HepG2 (cell line): ENCODE results near the gene RPLP2. TPM values are rescaled to one million over a fixed set of nuclear protein-coding genes. Genes with fewer than 3 reads are reported as not detected.

ENCODE experiments used
- CEBPG ChIP-seq: IDR thresholded peaks from 2 replicates; pipeline ENCODE4 v1.6.1; 2016
- GATAD2A ChIP-seq: IDR thresholded peaks from 2 replicates; pipeline ENCODE4 v1.6.1; 2016
- IRX3 ChIP-seq: sonication (generic); formaldehyde crosslinking; IDR thresholded peaks from 2 replicates; pipeline ENCODE4 v1.8.1; 2023; ENCODE audit warnings: mild to moderate bottlenecking, low read depth, missing genetic modification reagents, borderline replicate concordance
- KDM5B ChIP-seq: sonication (generic); formaldehyde crosslinking; IDR thresholded peaks from 2 replicates; pipeline ENCODE4 v1.4.0; 2020; ENCODE audit warnings: missing genetic modification reagents, mild to moderate bottlenecking, borderline replicate concordance
- NFYC ChIP-seq: IDR thresholded peaks from 2 replicates; pipeline ENCODE4 v1.6.1; 2016; ENCODE audit warnings: missing genetic modification reagents, missing compliant biosample characterization
- SNAPC2 ChIP-seq: sonication (generic); formaldehyde crosslinking; IDR thresholded peaks from 2 replicates; pipeline ENCODE4 v1.8.1; 2022; ENCODE audit warnings: mild to moderate bottlenecking, missing genetic modification reagents
- SPEN ChIP-seq: sonication (generic); formaldehyde crosslinking; IDR thresholded peaks from 2 replicates; pipeline ENCODE4 v1.5.1; 2020; ENCODE audit warnings: low read depth, mild to moderate bottlenecking, missing genetic modification reagents
- ZBTB3 ChIP-seq: sonication (generic); formaldehyde crosslinking; IDR thresholded peaks from 2 replicates; pipeline ENCODE4 v1.4.0; 2020; ENCODE audit warnings: low read depth, mild to moderate bottlenecking, moderate library complexity, missing genetic modification reagents, borderline replicate concordance
- ZBTB38 ChIP-seq: sonication (generic); formaldehyde crosslinking; IDR thresholded peaks from 2 replicates; pipeline ENCODE4 v1.5.1; 2020; ENCODE audit warnings: mild to moderate bottlenecking, missing genetic modification reagents
- ZNF569 ChIP-seq: sonication (generic); formaldehyde crosslinking; IDR thresholded peaks from 2 replicates; pipeline ENCODE4 v1.5.0; 2020; ENCODE audit warnings: mild to moderate bottlenecking, missing genetic modification reagents, moderate library complexity, borderline replicate concordance
- ZNF619 ChIP-seq: sonication (generic); formaldehyde crosslinking; IDR thresholded peaks from 2 replicates; pipeline ENCODE4 v1.4.0; 2020; ENCODE audit warnings: mild to moderate bottlenecking, missing genetic modification reagents
- ZSCAN25 ChIP-seq: sonication (generic); formaldehyde crosslinking; IDR thresholded peaks from 2 replicates; pipeline ENCODE4 v1.8.0; 2022; ENCODE audit warnings: mild to moderate bottlenecking, missing genetic modification reagents
- ZSCAN31 ChIP-seq: sonication (generic); formaldehyde crosslinking; IDR thresholded peaks from 2 replicates; pipeline ENCODE4 v1.5.0; 2020; ENCODE audit warnings: low read depth, mild to moderate bottlenecking, missing genetic modification reagents
- polyA plus RNA-seq, 8 experiments: library from polyadenylated mRNA; depleted of rRNA in 3 of 8; stranded (reverse) in 7 of 8; unstranded in 1 of 8; fragments of >200 nt; fragmentation: Illumina TruSeq in 4 of 8; extraction: Trizol in 4 of 8; gene quantifications; 2 replicates each; pipeline versions ENCODE4 v1.2.1 to v1.2.3, GENCODE V29; 2011 to 2016; ENCODE audit warnings: low read depth in 4 of 8, missing spikeins in 1 of 8, mixed read lengths in 1 of 8; ENCODE audit not compliant: insufficient read depth in 1 of 8
- total RNA-seq, 5 experiments: library from RNA; depleted of rRNA; stranded (reverse); fragments of >200 nt; fragmentation: Illumina TruSeq; extraction: Trizol; gene quantifications; 2 replicates each; pipeline ENCODE4 v1.2.3, GENCODE V29; 2016; ENCODE audit warnings: low read depth in 1 of 5
- TF ChIP-seq, protein P1 (sequence below): sonication (generic); formaldehyde crosslinking; IDR thresholded peaks from 2 replicates; pipeline ENCODE4 v1.8.1; 2023; ENCODE audit warnings: missing genetic modification reagents, inconsistent platforms, borderline replicate concordance
- TF ChIP-seq, protein P2 (sequence below): IDR thresholded peaks from 2 replicates; pipeline ENCODE4 v1.6.1; 2016; ENCODE audit warnings: low read depth, missing genetic modification reagents, missing compliant biosample characterization
- TF ChIP-seq, protein P3 (sequence below): sonication (generic); formaldehyde crosslinking; IDR thresholded peaks from 2 replicates; pipeline ENCODE4 v1.9.0; 2022; ENCODE audit warnings: low read depth, missing genetic modification reagents
- TF ChIP-seq, protein P4 (sequence below): sonication (generic); formaldehyde crosslinking; IDR thresholded peaks from 2 replicates; pipeline ENCODE4 v1.4.0; 2020; ENCODE audit warnings: missing genetic modification reagents, borderline replicate concordance

RPLP2 gene
- total and polyA plus RNA-seq, 2 of the 13 experiments (the other 11 are each of a cell fraction or from before 2014, with no cell fraction given) = 978 to 2,106 TPM

DNA sequence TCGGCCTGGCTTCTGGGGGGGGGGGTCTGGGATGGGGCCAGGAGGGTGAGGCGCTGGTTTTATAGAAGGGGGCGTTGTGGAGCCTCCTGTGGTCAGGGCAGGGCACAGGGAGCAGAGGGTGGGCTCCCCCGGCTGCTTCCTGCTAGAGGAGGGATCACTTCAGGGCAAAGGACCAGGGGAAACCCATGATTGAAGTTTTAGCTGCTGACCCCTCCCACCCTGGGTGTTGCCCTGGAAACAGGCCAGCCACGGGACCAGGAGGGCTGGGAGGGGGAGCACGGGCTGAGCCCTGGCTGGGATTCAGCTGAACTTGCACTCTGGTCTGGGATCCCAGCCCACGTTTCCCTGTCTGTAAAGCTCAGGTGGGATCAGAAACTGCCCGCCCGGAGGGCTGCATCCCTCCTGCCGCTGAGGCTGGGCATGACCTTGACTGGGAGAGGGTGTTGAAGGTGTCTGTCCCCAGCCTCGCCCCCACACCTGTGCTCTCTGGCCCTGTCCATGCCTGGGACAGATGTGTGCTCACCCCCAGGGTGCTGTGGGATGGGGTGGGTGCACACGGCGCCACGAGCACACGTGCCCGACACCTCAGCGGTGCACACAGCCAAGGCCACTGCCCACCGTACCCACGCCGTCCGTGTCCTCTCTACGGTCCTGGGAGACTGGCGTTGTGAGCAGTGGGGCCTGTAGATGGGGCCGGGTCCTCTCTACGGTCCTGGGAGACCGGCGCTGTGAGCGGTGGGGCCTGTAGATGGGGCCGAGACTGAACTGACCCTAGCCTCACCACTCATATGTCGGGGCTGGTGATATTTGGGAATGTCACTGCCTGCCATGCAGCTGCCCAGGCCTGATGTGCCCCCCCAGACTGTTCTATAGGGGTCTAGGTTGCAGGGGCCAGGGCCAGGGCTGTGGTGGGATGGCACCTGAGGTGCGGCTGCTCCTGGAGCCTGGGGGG is 35.2 kb downstream of the RPLP2 start (continued):
- TF ChIP-seq ZNF619 (CRISPR knock-in tag) = no peak
- TF ChIP-seq SNAPC2 (CRISPR knock-in tag) = 0 out of 2 replicates have a peak, but pooled peaks have one; percentile 55
- TF ChIP-seq, protein P1, sequence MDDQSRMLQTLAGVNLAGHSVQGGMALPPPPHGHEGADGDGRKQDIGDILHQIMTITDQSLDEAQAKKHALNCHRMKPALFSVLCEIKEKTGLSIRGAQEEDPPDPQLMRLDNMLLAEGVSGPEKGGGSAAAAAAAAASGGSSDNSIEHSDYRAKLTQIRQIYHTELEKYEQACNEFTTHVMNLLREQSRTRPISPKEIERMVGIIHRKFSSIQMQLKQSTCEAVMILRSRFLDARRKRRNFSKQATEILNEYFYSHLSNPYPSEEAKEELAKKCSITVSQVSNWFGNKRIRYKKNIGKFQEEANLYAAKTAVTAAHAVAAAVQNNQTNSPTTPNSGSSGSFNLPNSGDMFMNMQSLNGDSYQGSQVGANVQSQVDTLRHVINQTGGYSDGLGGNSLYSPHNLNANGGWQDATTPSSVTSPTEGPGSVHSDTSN (CRISPR knock-in tag) = no peak
- TF ChIP-seq, protein P2, sequence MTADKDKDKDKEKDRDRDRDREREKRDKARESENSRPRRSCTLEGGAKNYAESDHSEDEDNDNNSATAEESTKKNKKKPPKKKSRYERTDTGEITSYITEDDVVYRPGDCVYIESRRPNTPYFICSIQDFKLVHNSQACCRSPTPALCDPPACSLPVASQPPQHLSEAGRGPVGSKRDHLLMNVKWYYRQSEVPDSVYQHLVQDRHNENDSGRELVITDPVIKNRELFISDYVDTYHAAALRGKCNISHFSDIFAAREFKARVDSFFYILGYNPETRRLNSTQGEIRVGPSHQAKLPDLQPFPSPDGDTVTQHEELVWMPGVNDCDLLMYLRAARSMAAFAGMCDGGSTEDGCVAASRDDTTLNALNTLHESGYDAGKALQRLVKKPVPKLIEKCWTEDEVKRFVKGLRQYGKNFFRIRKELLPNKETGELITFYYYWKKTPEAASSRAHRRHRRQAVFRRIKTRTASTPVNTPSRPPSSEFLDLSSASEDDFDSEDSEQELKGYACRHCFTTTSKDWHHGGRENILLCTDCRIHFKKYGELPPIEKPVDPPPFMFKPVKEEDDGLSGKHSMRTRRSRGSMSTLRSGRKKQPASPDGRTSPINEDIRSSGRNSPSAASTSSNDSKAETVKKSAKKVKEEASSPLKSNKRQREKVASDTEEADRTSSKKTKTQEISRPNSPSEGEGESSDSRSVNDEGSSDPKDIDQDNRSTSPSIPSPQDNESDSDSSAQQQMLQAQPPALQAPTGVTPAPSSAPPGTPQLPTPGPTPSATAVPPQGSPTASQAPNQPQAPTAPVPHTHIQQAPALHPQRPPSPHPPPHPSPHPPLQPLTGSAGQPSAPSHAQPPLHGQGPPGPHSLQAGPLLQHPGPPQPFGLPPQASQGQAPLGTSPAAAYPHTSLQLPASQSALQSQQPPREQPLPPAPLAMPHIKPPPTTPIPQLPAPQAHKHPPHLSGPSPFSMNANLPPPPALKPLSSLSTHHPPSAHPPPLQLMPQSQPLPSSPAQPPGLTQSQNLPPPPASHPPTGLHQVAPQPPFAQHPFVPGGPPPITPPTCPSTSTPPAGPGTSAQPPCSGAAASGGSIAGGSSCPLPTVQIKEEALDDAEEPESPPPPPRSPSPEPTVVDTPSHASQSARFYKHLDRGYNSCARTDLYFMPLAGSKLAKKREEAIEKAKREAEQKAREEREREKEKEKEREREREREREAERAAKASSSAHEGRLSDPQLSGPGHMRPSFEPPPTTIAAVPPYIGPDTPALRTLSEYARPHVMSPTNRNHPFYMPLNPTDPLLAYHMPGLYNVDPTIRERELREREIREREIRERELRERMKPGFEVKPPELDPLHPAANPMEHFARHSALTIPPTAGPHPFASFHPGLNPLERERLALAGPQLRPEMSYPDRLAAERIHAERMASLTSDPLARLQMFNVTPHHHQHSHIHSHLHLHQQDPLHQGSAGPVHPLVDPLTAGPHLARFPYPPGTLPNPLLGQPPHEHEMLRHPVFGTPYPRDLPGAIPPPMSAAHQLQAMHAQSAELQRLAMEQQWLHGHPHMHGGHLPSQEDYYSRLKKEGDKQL = no peak
- 0 out of 2 replicates have a peak, but pooled peaks have one; percentile 21 for TF ChIP-seq SPEN (CRISPR knock-in tag)
- TF ChIP-seq ZNF569 (CRISPR knock-in tag) = no peak
- peak; percentile 27; the same call in 1 of the 2 replicates for TF ChIP-seq ZSCAN31
- no peak for TF ChIP-seq CEBPG (CRISPR knock-in tag)
- no peak for TF ChIP-seq GATAD2A (CRISPR knock-in tag)
- no peak for TF ChIP-seq KDM5B
- TF ChIP-seq, protein P3, sequence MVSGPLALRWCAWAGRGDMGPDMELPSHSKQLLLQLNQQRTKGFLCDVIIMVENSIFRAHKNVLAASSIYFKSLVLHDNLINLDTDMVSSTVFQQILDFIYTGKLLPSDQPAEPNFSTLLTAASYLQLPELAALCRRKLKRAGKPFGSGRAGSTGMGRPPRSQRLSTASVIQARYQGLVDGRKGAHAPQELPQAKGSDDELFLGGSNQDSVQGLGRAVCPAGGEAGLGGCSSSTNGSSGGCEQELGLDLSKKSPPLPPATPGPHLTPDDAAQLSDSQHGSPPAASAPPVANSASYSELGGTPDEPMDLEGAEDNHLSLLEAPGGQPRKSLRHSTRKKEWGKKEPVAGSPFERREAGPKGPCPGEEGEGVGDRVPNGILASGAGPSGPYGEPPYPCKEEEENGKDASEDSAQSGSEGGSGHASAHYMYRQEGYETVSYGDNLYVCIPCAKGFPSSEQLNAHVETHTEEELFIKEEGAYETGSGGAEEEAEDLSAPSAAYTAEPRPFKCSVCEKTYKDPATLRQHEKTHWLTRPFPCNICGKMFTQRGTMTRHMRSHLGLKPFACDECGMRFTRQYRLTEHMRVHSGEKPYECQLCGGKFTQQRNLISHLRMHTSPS (CRISPR knock-in tag) = 0 out of 2 replicates have a peak, but pooled peaks have one; percentile 65
- no peak for TF ChIP-seq ZBTB3
- TF ChIP-seq IRX3 (CRISPR knock-in tag) = no peak
- TF ChIP-seq, protein P4, sequence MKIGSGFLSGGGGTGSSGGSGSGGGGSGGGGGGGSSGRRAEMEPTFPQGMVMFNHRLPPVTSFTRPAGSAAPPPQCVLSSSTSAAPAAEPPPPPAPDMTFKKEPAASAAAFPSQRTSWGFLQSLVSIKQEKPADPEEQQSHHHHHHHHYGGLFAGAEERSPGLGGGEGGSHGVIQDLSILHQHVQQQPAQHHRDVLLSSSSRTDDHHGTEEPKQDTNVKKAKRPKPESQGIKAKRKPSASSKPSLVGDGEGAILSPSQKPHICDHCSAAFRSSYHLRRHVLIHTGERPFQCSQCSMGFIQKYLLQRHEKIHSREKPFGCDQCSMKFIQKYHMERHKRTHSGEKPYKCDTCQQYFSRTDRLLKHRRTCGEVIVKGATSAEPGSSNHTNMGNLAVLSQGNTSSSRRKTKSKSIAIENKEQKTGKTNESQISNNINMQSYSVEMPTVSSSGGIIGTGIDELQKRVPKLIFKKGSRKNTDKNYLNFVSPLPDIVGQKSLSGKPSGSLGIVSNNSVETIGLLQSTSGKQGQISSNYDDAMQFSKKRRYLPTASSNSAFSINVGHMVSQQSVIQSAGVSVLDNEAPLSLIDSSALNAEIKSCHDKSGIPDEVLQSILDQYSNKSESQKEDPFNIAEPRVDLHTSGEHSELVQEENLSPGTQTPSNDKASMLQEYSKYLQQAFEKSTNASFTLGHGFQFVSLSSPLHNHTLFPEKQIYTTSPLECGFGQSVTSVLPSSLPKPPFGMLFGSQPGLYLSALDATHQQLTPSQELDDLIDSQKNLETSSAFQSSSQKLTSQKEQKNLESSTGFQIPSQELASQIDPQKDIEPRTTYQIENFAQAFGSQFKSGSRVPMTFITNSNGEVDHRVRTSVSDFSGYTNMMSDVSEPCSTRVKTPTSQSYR (CRISPR knock-in tag) = no peak
- TF ChIP-seq ZBTB38 (CRISPR knock-in tag) = peak; percentile 39; the same call in 1 of the 2 replicates
- TF ChIP-seq NFYC (CRISPR knock-in tag) = 0 out of 2 replicates have a peak, but pooled peaks have one; percentile 13
- peak; percentile 64; the same call in 1 of the 2 replicates for TF ChIP-seq ZSCAN25 (CRISPR knock-in tag)
